ENCODE data around the gene WDR54. TPM values are rescaled to one million over a fixed set of nuclear protein-coding genes. Genes with fewer than 3 reads are reported as not detected.

The WDR54 gene
- total RNA-seq, 1 donor from 2014 or later = 11.2 TPM

GRCh38 chr2:74375838-74376237, 45.7 kb upstream of the WDR54 start:
- DNase-seq (ENCODE audit: low spot score) = no peak
- no peak for TF ChIP-seq CTCF (IDR thresholded peaks at IDR 0.05)
- Mint-ChIP-seq H3K4me1 (ENCODE audit: low read depth) (peaks cover 32% of the 10 kb centered on the region), H3K4me3 (ENCODE audit: unreplicated experiment) (no peak overlapping the region), H3K27ac (ENCODE audit: unreplicated experiment) (no peak overlapping the region), H3K36me3 (ENCODE audit: low read depth) (peaks cover 21% of the 10 kb centered on the region), H3K27me3 (ENCODE audit: low read depth) (no peaks in the 10 kb centered on the region), H3K9me3 (ENCODE audit: low read depth) (no peaks in the 10 kb centered on the region)

GRCh38 chr2:74378007-74378406, 43.5 kb upstream of the WDR54 start:
- Mint-ChIP-seq H3K27ac (ENCODE audit: unreplicated experiment) (no peak overlapping the region), H3K4me3 (ENCODE audit: unreplicated experiment) (no peak overlapping the region), H3K36me3 (ENCODE audit: low read depth) (peaks cover 14% of the 10 kb centered on the region), H3K27me3 (ENCODE audit: low read depth) (no peaks in the 10 kb centered on the region), H3K9me3 (ENCODE audit: low read depth) (no peaks in the 10 kb centered on the region), H3K4me1 (ENCODE audit: low read depth) (peaks cover 42% of the 10 kb centered on the region)
- TF ChIP-seq CTCF (IDR thresholded peaks at IDR 0.05) = no peak
- DNase-seq (ENCODE audit: low spot score) = no peak

- DNase-seq (ENCODE audit: low spot score) = no peak
- no peak for TF ChIP-seq CTCF (IDR thresholded peaks at IDR 0.05)
- peak within 1 kb of the TSS; percentile 76 for H3K4me3 Mint-ChIP-seq (ENCODE audit: unreplicated experiment)
- peaks cover 34% of the 10 kb centered on the region for H3K4me1 Mint-ChIP-seq (ENCODE audit: low read depth)
- H3K36me3 Mint-ChIP-seq (ENCODE audit: low read depth) = peaks cover 14% of the 10 kb centered on the region
- H3K27me3 Mint-ChIP-seq (ENCODE audit: low read depth) = no peaks in the 10 kb centered on the region
- no peaks in the 10 kb centered on the region for H3K9me3 Mint-ChIP-seq (ENCODE audit: low read depth)
- peak within 1 kb of the TSS; percentile 82 for H3K27ac Mint-ChIP-seq (ENCODE audit: unreplicated experiment)
Measured at GRCh38 chr2:74379851-74380789, 41.4 kb upstream of the WDR54 start, which contains the start of gene DCTN1. Gene DCTN1, minus strand, starts transcription at chr2:74380311. Its CDS starts 274 bp downstream, at chr2:74380037.

- H3K27ac Mint-ChIP-seq (ENCODE audit: unreplicated experiment) = peak overlapping the region; percentile 67
- H3K36me3 Mint-ChIP-seq (ENCODE audit: low read depth) = peaks cover 10% of the 10 kb centered on the region
- H3K4me3 Mint-ChIP-seq (ENCODE audit: unreplicated experiment) = no peak overlapping the region
- no peaks in the 10 kb centered on the region for H3K27me3 Mint-ChIP-seq (ENCODE audit: low read depth)
- H3K9me3 Mint-ChIP-seq (ENCODE audit: low read depth) = no peaks in the 10 kb centered on the region
- H3K4me1 Mint-ChIP-seq (ENCODE audit: low read depth) = peaks cover 34% of the 10 kb centered on the region
- DNase-seq (ENCODE audit: low spot score) = no peak
- TF ChIP-seq CTCF (IDR thresholded peaks at IDR 0.05) = no peak
Measured at GRCh38 chr2:74381751-74382150, 39.8 kb upstream of the WDR54 start.

- H3K27ac Mint-ChIP-seq (ENCODE audit: unreplicated experiment) = no peak overlapping the region
- H3K4me3 Mint-ChIP-seq (ENCODE audit: unreplicated experiment) = peak overlapping the region; percentile 34
- H3K9me3 Mint-ChIP-seq (ENCODE audit: low read depth) = no peaks in the 10 kb centered on the region
- TF ChIP-seq CTCF (IDR thresholded peaks at IDR 0.05) = no peak
- no peaks in the 10 kb centered on the region for H3K27me3 Mint-ChIP-seq (ENCODE audit: low read depth)
- H3K36me3 Mint-ChIP-seq (ENCODE audit: low read depth) = no peaks in the 10 kb centered on the region
- H3K4me1 Mint-ChIP-seq (ENCODE audit: low read depth) = peaks cover 34% of the 10 kb centered on the region
- no peak for DNase-seq (ENCODE audit: low spot score)
Measured at GRCh38 chr2:74383254-74383653, 38.3 kb upstream of the WDR54 start.
